Endothelial cell of umbilical vein (primary cell): Measurements from ENCODE around the gene CRABP1.

Experiments
- CTCF ChIP-seq, 2 donors: IDR thresholded peaks; 1 replicate in 1 of 2; 2 replicates in 1 of 2; pipeline ENCODE4 v1.5.1; 2011; ENCODE audit warnings: low read length in 2 of 2, mild to moderate bottlenecking in 2 of 2, moderate library complexity in 2 of 2, control low read depth in 1 of 2, inconsistent platforms in 1 of 2, low read depth in 1 of 2; ENCODE audit not compliant: insufficient read depth in 1 of 2; ENCODE audit errors: extremely low read depth in 1 of 2
- EZH2 ChIP-seq: IDR thresholded peaks from 2 replicates; pipeline ENCODE4 v1.6.1; 2012; ENCODE audit warnings: borderline replicate concordance, low read depth, mild to moderate bottlenecking, moderate library complexity, low read length, inconsistent platforms; ENCODE audit not compliant: severe bottlenecking
- JUN ChIP-seq: IDR thresholded peaks from 2 replicates; pipeline ENCODE4 v1.6.1; 2011; ENCODE audit warnings: borderline replicate concordance, low read depth; ENCODE audit not compliant: insufficient read length, insufficient read depth
- MYC ChIP-seq: IDR thresholded peaks from one replicate; pipeline ENCODE4 v1.6.1; 2011; ENCODE audit warnings: mild to moderate bottlenecking, low read depth, low read length
- POLR2A ChIP-seq: IDR thresholded peaks from 2 replicates; pipeline ENCODE4 v1.6.1; 2012; ENCODE audit warnings: low read depth, mild to moderate bottlenecking, control low read depth, low read length

DNA sequence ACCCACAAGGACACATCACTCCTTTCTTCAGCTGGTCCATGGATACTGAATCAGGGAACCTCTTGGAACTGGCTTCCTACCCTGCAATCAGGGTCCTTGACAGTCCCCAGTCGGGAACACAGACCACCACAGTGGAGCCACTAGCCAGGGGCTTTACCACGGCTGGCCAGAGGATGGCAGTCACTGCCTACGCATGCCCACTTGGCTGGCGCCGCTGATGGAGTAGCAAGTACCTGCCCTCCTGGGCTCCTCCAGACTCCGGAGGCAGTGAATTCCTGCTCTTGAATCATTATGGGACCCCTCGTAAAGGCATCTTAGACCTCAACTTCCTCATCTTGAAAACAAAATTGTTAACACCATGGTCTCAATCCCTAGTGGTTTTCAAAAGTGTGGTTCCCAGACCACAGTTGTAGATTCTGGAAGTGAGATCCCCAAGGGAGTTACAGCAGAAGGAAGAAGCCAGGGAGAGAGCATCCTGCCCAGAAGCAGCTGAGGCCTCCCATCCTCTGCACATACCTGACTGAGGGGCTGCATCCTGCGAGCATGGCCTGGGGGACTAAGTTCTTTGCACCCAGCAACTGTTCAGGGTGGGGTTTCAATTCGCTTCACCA is 31.6 kb upstream of the CRABP1 start:
- TF ChIP-seq CTCF (IDR thresholded peaks at IDR 0.05; ENCODE audit: extremely low read depth in 1 of 2, insufficient read depth in 1 of 2, low read depth in 1 of 2, low read length in 2 of 2) = peak; percentile 97
- TF ChIP-seq JUN = no peak
- TF ChIP-seq POLR2A = no peak
- no peak for TF ChIP-seq MYC
- no peak for TF ChIP-seq EZH2
